IMR-90 (cell line): ENCODE results near the gene UBQLN1. TPM values are rescaled to one million over a fixed set of nuclear protein-coding genes. Genes with fewer than 3 reads are reported as not detected.

Experiments
- ATAC-seq: fragments of 200-7000 bp; cut with Tn5 transposase; 2 replicates; pipeline ENCODE4 v1.9.1; 2020; ENCODE audit warnings: low read depth, mild to moderate bottlenecking, moderate library complexity
- BruUV-seq: library from RNA; stranded (reverse); fragments of 400-500 nt; replicated peaks from 2 replicates; lab custom pipeline; 2021; lab: Mats Ljungman, UMichigan
- CTCF ChIA-PET: fragments of 300-600 bp; formaldehyde crosslinking; extraction: SDS; loops from one replicate; lab custom pipeline; 2021; ENCODE audit warnings: antibody characterized with exemption; lab: Yijun Ruan, JAX
- POLR2A ChIA-PET: fragments of 300-600 bp; sonication (Branson Sonifier 250); formaldehyde crosslinking; loops from one replicate; lab custom pipeline; 2022; ENCODE audit warnings: antibody characterized with exemption; ENCODE audit not compliant: unreplicated experiment; lab: Charles Lee
- DNase-seq: peaks from one replicate; pipeline ENCODE4 v3.0.0; 2013
- H2AFZ ChIP-seq: replicated peaks from 2 replicates; pipeline ENCODE3; 2013; ENCODE audit warnings: low read length, mild to moderate bottlenecking; ENCODE audit not compliant: poor library complexity
- H2AK5ac ChIP-seq: 2 replicates; pipeline ENCODE4 v1.6.1; 2013; ENCODE audit warnings: low read depth, low read length, inconsistent platforms
- H2AK9ac ChIP-seq: replicated peaks from 2 replicates; pipeline ENCODE3; 2013; ENCODE audit warnings: mild to moderate bottlenecking, low read depth, low read length, moderate library complexity; ENCODE audit not compliant: poor library complexity
- H2BK120ac ChIP-seq: 2 replicates; pipeline ENCODE4 v1.6.1; 2013; ENCODE audit warnings: low read depth, low read length, inconsistent platforms
- H2BK15ac ChIP-seq: 3 replicates; pipeline ENCODE4 v1.6.1; 2013; ENCODE audit warnings: low read depth, low read length, inconsistent platforms
- H2BK20ac ChIP-seq: 2 replicates; pipeline ENCODE4 v1.6.1; 2013; ENCODE audit warnings: low read depth, mild to moderate bottlenecking, inconsistent platforms, low read length, moderate library complexity
- H2BK5ac ChIP-seq: 2 replicates; pipeline ENCODE4 v1.6.1; 2013; ENCODE audit warnings: mild to moderate bottlenecking, low read depth, low read length, inconsistent platforms; ENCODE audit not compliant: poor library complexity, severe bottlenecking
- H3K14ac ChIP-seq: replicated peaks from 2 replicates; pipeline ENCODE4 v1.6.1; 2013; ENCODE audit warnings: low read depth, low read length, inconsistent platforms
- H3K18ac ChIP-seq: 2 replicates; pipeline ENCODE4 v1.6.1; 2013; ENCODE audit warnings: low read depth, low read length, control low read depth
- H3K23ac ChIP-seq: 2 replicates; pipeline ENCODE4 v1.6.1; 2013; ENCODE audit warnings: low read depth, low read length, inconsistent platforms
- H3K27ac ChIP-seq: 2 replicates; pipeline ENCODE4 v1.5.1; 2013; ENCODE audit warnings: mild to moderate bottlenecking, control low read depth, low read length; ENCODE audit not compliant: insufficient read depth
- H3K27me3 ChIP-seq: 2 replicates; pipeline ENCODE4 v1.6.1; 2013; ENCODE audit warnings: low read length; ENCODE audit not compliant: control insufficient read depth, insufficient read depth
- H3K36me3 ChIP-seq: 2 replicates; pipeline ENCODE4 v1.6.1; 2013; ENCODE audit warnings: low read length, mixed read lengths; ENCODE audit not compliant: control insufficient read depth, insufficient read depth
- H3K4ac ChIP-seq: 2 replicates; pipeline ENCODE4 v1.6.1; 2013; ENCODE audit warnings: low read depth, low read length, inconsistent platforms
- H3K4me1 ChIP-seq: 2 replicates; pipeline ENCODE4 v1.6.1; 2013; ENCODE audit warnings: low read length, mixed read lengths; ENCODE audit not compliant: control insufficient read depth, insufficient read depth
- H3K4me2 ChIP-seq: 2 replicates; pipeline ENCODE4 v1.6.1; 2013; ENCODE audit warnings: low read depth, mild to moderate bottlenecking, control low read depth, low read length, moderate library complexity
- H3K4me3 ChIP-seq: 2 replicates; pipeline ENCODE4 v1.5.1; 2013; ENCODE audit warnings: low read depth, mild to moderate bottlenecking, control low read depth, low read length, moderate library complexity; ENCODE audit not compliant: insufficient read depth
- H3K56ac ChIP-seq: 2 replicates; pipeline ENCODE4 v1.6.1; 2013; ENCODE audit warnings: low read length, inconsistent platforms; ENCODE audit not compliant: insufficient read depth; ENCODE audit errors: extremely low read depth
- H3K79me1 ChIP-seq, 2 experiments: 2 replicates each; pipeline ENCODE4 v1.6.1; 2013; ENCODE audit warnings: low read length in 2 of 2, inconsistent platforms in 1 of 2, low read depth in 1 of 2
- H3K9ac ChIP-seq: 2 replicates; pipeline ENCODE4 v1.6.1; 2013; ENCODE audit warnings: low read depth, low read length, control low read depth
- H3K9me1 ChIP-seq: 2 replicates; pipeline ENCODE4 v1.6.1; 2013; ENCODE audit warnings: low read length, inconsistent platforms; ENCODE audit not compliant: insufficient read depth
- H3K9me3 ChIP-seq: 2 replicates; pipeline ENCODE4 v1.6.1; 2013; ENCODE audit warnings: low read length; ENCODE audit not compliant: control insufficient read depth, insufficient read depth
- H4K20me1 ChIP-seq: 2 replicates; pipeline ENCODE4 v1.6.1; 2013; ENCODE audit warnings: low read length, inconsistent platforms; ENCODE audit not compliant: insufficient read depth
- H4K5ac ChIP-seq: 2 replicates; pipeline ENCODE4 v1.6.1; 2013; ENCODE audit warnings: mild to moderate bottlenecking, low read depth, low read length, control low read depth
- H4K8ac ChIP-seq, 2 experiments: 2 replicates each; pipeline ENCODE4 v1.6.1; 2013; ENCODE audit warnings: low read depth in 2 of 2, low read length in 2 of 2, control low read depth in 1 of 2, inconsistent platforms in 1 of 2
- H4K91ac ChIP-seq: 2 replicates; pipeline ENCODE4 v1.6.1; 2013; ENCODE audit warnings: low read depth, low read length, inconsistent platforms; ENCODE audit not compliant: insufficient read depth
- RAD21 ChIP-seq: IDR thresholded peaks from 2 replicates; pipeline ENCODE4 v1.6.1; 2012; ENCODE audit warnings: low read length, improper control_type of control experiment
- RFX5 ChIP-seq: IDR thresholded peaks from 2 replicates; pipeline ENCODE4 v1.8.0; 2012; ENCODE audit warnings: low read depth, mild to moderate bottlenecking, low read length, moderate library complexity
- WGBS, 2 experiments: methylation state at CpG; one replicate each; pipeline versions ENCODE4 v1.1.5 to v1.1.7; 2013; ENCODE audit warnings: missing lambda C conversion rate in 2 of 2; ENCODE audit not compliant: insufficient read length in 1 of 2; ENCODE audit errors: extremely low coverage in 2 of 2; 5-methylcytosine and 5-hydroxymethylcytosine counted together
- dilution Hi-C: fragments of 300-500 bp; cut with HindIII; formaldehyde crosslinking; loops from one replicate; pipeline ENCODE4 v1.14.3; 2018; ENCODE audit warnings: low sequenced_read_pairs; ENCODE audit not compliant: unreplicated experiment
- in situ Hi-C: fragments of 300-500 bp; cut with MboI; formaldehyde crosslinking; loops from 3 replicates; pipeline ENCODE4 v1.14.3; 2019; ENCODE audit warnings: low sequenced_read_pairs, inconsistent platforms, mixed read lengths
- intact Hi-C: fragments of 100-400 bp; cut with micrococcal nuclease; formaldehyde crosslinking; loops from 2 replicates; pipeline ENCODE4 v1.10.0; 2022
- polyA plus RNA-seq, 3 experiments: library from polyadenylated mRNA; depleted of rRNA; stranded (reverse); fragments of >200 nt; gene quantifications; 2 replicates each; pipeline ENCODE4 v1.2.3, GENCODE V29; 2012; ENCODE audit warnings: low replicate concordance in 1 of 3
- total RNA-seq: library from RNA; depleted of rRNA; stranded (reverse); fragments of >200 nt; gene quantifications from 2 replicates; pipeline ENCODE4 v1.2.3, GENCODE V29; 2012
- TF ChIP-seq, protein P1 (sequence below): fragments of 150-350 bp; IDR thresholded peaks from 2 replicates; pipeline ENCODE4 v1.6.1; 2016; ENCODE audit warnings: low read depth, mild to moderate bottlenecking, low read length, moderate library complexity, borderline replicate concordance

UBQLN1 gene
- total and polyA plus RNA-seq, 2 of the 4 experiments (the other 2 are of a cell fraction), result 74.3 to 164 TPM

GRCh38 chr9:83744206-83744605, 36.4 kb upstream of the UBQLN1 start:
- H3K4me2 ChIP-seq, result no peak overlapping the region
- H3K56ac ChIP-seq, result no peak overlapping the region
- no peak overlapping the region for H4K8ac ChIP-seq
- intact Hi-C loops (no loop called here), dilution Hi-C loops (no loop called here), in situ Hi-C loops (no loop called here)
- no peak overlapping the region for H4K91ac ChIP-seq
- H2BK15ac ChIP-seq, result no peak overlapping the region
- H2BK20ac ChIP-seq, result no peak overlapping the region
- H2AK5ac ChIP-seq, result no peak overlapping the region
- DNase-seq (no peak), ATAC-seq (no peak)
- no TSS peak for BruUV-seq
- H2AK9ac ChIP-seq, result no peak overlapping the region
- H3K27ac ChIP-seq, result no peak overlapping the region
- H3K36me3 ChIP-seq, result no peaks in the 10 kb centered on the region
- H3K9me1 ChIP-seq, result no peaks in the 10 kb centered on the region
- H3K14ac ChIP-seq, result no peak overlapping the region
- H4K20me1 ChIP-seq, result no peaks in the 10 kb centered on the region
- no peak overlapping the region for H2AFZ ChIP-seq
- no peak overlapping the region for H3K4me3 ChIP-seq
- ChIA-PET POLR2A (no interaction called here), CTCF (no interaction called here)
- H3K9ac ChIP-seq, result no peak overlapping the region
- H3K4me1 ChIP-seq, result no peaks in the 10 kb centered on the region
- H2BK120ac ChIP-seq, result no peak overlapping the region
- H3K23ac ChIP-seq, result no peak overlapping the region
- no peak overlapping the region for H4K5ac ChIP-seq
- no CpG with 5 or more reads among the region's 1 CpG for WGBS, 2 experiments
- TF ChIP-seq RAD21, result no peak
- TF ChIP-seq RFX5, result no peak
- TF ChIP-seq, protein P1, sequence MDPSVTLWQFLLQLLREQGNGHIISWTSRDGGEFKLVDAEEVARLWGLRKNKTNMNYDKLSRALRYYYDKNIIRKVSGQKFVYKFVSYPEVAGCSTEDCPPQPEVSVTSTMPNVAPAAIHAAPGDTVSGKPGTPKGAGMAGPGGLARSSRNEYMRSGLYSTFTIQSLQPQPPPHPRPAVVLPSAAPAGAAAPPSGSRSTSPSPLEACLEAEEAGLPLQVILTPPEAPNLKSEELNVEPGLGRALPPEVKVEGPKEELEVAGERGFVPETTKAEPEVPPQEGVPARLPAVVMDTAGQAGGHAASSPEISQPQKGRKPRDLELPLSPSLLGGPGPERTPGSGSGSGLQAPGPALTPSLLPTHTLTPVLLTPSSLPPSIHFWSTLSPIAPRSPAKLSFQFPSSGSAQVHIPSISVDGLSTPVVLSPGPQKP, result no peak
- no peak overlapping the region for H3K18ac ChIP-seq
- H3K9me3 ChIP-seq, result no peaks in the 10 kb centered on the region
- H2BK5ac ChIP-seq, result no peak overlapping the region
- H3K79me1 ChIP-seq, result no peaks in the 10 kb centered on the region
- H3K4ac ChIP-seq, result no peak overlapping the region
- no peaks in the 10 kb centered on the region for H3K27me3 ChIP-seq
